Fibroblast of pulmonary artery (primary cell): ENCODE data around the gene SHE.

ENCODE experiments used
- DNase-seq: peaks from one replicate; pipeline ENCODE4 v3.0.0-alpha.2; 2010; ENCODE audit warnings: low read depth
- H3K4me3 ChIP-seq: replicated peaks from 2 replicates; pipeline ENCODE4 v1.5.1; 2011; ENCODE audit warnings: low read depth, mild to moderate bottlenecking, control low read depth, low read length, moderate library complexity
- CTCF ChIP-seq: IDR thresholded peaks from 2 replicates; pipeline ENCODE4 v1.5.1; 2011; ENCODE audit warnings: mild to moderate bottlenecking, control low read depth, low read length, inconsistent platforms; ENCODE audit errors: missing control alignments

The SHE gene

GRCh38 chr1:154431586-154432373 is 70.4 kb downstream of the SHE start:
- peak; percentile 96 for DNase-seq
- no peak for TF ChIP-seq CTCF
- H3K4me3 ChIP-seq: no peak overlapping the region

GRCh38 chr1:154430903-154431302 is 71.3 kb downstream of the SHE start:
- peak; percentile 51 for DNase-seq
- no peak for TF ChIP-seq CTCF
- no peak overlapping the region for H3K4me3 ChIP-seq

GRCh38 chr1:154429841-154430611 is 72.2 kb downstream of the SHE start:
- no peak for DNase-seq
- H3K4me3 ChIP-seq: no peak overlapping the region
- TF ChIP-seq CTCF: no peak
